Inferior parietal cortex (tissue), 1 donor: ENCODE data around the gene IRF2BPL.

Experiments
- DNase-seq: peaks from one replicate; pipeline ENCODE4 v3.0.0-alpha.2; 2016; ENCODE audit errors: extremely low spot score

The IRF2BPL gene

DNA sequence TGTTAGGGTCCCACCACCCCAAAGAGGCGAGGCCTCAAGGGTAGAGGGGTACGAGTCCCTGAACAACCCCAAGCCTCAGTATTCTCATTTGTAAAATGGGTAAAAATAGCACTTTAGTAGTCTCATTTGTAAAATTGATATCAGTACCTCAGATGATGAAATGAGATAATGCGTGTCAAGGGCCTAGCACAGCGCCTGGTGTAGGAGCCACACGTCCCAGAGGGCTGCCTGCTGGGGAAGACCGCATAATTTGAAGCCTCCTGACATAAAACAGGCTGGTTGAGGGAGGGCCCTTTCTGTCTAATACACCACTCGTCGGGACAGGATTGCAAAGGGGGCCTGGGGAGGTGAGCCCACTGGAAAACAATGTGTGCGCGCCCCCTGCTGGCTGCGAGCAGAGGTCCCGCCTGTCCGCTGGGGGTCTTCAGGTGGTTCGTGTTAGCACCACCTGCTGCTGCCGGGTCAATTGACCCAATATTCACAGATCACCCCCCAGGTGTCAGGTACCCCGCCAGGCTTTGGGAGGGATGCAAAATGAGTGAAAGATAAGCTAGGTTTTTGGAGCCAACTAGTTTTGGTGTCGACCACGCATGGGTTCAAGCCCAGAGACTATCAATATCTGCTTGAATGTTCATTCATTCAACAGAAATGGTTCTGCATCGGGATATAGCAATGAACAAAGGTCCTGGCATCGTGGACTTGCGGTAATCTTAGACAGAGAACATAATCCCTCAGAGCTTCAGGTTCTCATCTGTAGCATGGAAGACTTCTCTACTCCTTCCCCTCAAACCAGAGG, 24.7 kb upstream of the IRF2BPL start:
- no peak for DNase-seq

DNA sequence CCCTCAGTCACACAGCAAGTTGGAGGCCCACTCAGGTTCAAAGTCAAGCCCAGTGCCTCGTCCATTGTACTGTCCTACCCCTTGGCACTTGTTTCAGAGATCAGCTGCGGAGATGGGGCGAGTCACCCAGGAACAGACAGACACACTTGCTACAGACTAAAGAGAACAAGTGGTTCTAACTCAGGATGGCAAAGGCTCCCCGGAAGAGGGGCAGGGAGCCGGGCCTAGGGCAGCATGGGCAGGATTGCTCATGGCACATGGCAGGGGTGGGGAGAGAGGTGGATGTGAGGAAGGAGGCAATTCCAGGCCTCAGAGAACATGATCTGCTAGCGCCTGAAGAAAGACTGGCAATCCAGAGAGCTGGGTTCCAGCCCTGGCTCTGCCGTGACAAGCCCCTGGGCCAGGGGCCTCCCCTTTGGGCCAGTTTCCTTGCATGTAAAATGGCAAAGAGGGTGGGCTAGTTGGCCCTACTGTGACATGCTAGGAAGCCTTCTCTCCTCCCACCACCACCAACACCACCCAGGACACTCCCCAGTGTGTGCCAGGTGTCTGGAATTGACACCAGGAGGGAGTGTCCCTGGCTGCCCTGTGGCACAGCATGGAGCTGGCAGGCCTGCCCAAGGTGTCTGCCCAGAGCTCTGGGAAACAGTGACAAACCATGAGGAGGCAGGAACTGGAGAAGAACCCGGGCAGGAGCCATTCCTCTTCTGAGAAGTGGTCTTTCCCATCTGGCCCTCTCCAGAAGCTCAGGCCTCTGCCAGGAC, 24.0 kb upstream of the IRF2BPL start:
- no peak for DNase-seq

DNA sequence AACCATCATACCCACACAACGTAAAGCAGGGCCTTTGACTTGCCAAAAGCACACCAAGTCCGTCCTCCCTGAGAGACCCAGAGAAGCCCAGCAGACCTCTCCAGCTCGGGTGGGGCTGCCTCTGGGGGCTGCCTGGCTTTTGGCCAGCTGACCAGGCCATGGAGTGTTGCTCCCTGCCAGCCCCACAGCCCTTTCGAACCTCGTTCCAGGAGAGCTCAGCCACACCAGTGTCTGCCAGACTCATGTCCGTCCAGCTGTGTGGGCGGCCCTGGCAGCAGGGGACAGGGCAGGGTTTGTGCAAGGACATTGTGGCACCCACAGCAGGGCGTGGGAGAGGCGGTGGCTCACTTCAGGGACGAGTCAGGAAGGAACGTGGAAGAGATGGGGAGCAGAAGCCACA, 22.6 kb upstream of the IRF2BPL start:
- DNase-seq, result no peak

DNA sequence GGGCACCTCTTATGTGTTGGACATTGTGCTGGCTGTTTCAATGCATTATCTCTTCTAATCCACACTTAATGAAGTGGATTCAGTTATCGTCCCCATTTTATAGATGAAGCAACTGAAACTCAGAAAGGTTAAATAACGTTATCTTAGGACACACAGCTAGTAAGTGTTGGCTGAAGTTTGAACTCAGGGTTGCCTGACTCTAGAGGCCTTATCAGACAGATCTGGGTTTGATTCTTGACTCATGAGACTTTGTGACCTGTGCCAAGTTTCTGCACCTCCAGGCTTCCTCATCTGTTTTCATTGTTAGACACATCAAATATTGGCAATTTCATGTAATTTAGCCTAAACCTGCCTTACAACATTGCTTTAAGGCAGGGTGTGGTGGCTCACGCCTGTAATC, 18.2 kb upstream of the IRF2BPL start:
- DNase-seq, result no peak

DNA sequence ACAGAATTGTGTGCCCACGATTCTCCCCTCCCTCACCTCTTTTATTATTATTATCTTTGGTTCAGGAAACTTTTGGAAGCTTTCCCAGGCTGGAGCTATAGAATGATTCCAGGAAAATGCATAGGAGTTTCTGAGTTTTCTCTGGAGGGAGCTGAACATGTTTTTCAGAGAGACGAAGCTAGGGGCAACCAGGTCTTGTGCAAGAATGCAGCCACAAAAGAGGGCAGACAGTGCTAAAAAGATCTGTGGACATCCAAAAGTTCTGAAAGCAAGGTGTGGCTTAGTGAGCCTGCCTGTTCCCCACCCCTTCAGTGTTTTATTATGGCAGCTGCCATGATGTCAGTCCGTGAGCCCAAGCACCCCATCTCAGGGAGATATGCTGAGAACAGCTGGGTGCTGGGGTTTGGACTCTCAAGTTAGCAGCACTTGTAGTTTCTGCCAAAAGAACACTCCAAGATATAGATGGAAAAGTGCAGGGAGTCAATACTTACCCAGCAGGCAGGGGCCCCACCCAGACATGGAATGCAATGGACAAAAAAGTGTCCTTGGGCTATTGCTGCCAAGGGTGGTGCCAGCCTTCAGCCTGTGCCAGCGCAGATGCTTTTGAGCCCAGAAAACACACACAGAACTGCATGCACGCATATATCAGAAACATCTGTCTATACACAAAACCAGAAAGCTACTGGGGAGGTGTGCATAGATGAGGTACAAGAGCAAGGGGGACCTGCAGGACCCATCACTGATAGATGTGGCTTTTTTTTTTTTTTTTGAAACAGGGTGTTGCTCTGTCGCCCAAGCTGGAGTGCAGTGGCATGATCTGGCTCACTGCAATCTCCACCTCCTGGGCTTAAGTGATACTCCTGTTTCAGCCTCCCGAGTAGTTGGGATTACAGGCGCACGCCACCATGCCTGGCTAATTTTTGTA, 17.0 kb upstream of the IRF2BPL start:
- DNase-seq, result no peak

DNA sequence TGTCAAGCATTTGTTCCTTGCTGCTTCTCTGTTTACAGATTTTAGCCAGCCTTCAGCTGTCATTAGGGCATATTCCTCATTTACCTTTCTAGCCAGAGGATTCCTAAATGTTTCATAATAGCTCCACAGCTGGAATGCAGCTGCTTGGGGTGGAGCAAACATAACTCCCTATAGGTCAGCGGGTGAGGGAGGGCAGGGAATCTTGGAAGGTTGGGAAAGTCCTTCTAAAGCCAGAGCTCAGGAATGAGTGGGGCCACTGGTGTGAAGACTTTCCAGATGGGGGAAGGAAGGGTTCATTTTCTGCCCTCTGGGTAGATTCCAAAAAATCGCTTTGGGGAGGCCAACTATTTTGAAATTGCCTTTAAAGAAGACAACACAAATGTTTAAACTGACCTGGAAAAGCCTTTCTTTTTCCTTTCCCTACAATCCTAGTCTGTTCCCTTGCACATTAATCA, 16.3 kb upstream of the IRF2BPL start:
- no peak for DNase-seq

DNA sequence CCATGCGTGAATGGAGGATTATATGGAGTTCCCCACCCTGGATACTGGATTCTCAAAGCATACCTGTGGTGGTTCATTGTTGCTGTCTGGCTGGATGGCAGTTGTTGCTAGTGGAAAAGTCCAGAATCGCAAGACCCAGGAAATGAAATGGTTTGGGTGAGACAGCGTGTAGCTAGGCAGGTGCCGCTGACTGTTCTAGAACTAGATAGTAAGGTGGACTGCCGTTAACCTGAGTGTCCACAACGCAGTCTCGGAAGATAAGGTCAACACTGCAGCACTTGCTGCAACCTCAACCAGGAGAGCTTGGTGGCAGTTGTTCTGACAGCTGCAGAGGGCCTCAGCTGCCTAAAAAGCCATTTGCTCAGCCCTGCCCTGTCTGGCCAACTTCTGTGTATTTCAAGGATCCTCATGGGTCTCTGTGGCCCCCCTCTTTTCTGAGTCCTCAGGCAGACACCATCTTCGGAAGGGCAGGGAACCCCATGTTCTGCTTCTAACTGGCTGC, 15.5 kb upstream of the IRF2BPL start:
- no peak for DNase-seq

DNA sequence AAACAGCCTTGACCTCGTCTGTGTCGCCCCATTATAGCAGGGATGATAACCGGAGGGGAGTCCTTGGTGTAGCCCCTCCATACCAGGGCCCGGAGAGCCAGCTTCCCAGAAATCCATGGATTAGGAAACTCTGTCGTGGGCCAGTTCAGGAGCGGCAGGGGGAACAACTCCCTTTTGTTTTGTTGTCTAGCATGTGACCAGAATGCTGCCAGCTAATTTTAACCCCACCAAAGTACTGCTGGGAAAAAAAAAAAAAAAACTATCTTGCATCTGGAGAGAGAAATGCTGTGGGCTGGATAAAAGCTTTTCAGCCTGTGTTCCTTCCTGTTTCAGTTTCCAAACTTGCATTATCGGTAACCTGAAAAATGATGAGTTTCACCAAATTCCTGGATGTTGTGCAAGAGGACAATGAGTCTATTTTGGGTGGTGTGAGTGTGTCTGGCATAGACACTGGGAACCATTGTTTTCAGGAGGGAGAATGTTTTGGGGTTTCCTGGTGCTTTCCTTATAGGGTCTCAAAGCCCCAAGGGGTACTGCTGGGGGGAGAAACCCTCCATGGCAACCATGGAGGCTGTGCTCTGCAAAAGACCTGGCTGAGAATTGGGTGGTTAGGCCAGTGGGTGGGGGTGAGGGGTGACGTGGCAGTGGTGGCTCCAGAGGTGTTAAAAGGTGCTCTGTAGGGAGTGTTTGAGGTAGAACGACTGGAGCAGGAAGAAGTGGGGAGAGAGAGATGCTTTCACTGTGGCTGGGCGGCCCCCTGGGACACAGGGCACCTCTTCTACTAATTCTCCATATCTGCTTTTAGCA, 14.9 kb upstream of the IRF2BPL start:
- no peak for DNase-seq

DNA sequence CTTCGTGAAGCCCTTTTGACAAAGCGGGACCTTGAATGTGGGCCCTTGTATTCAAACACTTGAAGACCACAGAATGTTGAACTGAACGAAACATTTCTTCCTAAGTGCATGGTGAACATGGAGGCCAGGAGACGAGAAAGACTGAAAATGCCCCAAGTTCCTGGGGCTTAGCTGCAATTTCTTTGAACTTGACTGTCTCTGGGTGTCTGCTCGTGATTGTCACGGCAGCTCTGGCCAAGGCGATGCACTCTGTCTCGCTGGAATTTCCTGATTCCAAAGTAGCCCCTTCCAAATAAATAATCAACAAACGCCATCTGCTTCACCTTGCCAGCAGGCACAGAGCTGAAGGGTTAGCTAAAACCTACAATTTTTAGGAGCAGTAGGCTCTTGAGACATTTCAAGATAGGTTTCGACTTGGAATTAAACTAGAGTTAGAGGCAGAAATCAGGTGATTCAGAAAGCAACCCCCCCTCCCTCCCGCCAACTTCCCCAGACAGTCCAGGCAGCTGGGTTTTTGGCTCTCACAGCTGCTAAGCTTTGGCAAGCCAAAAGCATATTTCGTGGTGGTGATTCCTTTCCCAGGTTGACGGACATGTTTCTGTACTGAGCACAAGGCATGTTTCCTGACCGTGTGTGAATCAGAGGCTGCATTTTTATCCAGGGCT, 13.5 kb upstream of the IRF2BPL start:
- DNase-seq, result no peak

DNA sequence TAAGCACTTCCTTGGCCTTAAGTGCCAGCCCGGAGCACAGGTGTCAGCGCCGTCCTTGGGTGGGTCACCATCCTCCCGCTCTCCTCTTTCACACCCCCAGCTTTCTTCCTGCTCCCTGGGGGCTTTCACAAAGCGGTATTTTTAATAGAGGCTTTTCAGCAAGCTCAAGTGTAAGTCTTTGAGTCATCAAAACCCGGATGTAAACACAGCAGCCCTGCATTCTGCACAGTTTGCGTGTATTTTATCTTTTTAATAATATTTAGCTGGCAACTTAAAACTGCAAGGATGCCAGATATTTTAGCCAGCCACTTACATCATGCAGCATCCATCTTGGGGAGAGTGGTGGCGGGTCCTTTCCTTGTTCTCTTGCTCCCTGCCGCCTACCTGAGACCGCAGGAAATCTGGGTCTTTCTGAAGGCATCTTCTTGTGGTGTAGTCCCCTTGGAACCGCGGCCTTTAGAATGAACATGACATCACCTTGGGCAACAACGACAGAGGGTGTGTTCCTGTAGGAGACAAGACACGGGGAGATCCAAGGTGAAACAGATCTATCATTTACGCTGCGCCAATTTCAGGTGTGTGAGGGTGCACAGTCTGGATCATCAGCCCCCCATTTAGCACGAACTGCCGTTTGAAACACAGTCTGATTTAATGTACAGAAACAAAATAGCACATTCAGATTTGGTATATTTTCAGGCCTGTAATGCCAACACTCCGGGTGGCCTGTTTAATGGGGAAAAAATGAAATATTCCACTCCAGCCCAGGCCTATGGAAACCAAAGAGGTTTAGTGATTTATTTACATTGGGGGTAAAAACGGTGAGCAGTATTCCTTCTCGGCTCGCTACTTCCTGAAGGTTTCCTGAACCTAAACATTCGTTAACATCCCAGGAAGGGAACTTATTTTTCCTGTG, 12.5 kb upstream of the IRF2BPL start:
- no peak for DNase-seq

DNA sequence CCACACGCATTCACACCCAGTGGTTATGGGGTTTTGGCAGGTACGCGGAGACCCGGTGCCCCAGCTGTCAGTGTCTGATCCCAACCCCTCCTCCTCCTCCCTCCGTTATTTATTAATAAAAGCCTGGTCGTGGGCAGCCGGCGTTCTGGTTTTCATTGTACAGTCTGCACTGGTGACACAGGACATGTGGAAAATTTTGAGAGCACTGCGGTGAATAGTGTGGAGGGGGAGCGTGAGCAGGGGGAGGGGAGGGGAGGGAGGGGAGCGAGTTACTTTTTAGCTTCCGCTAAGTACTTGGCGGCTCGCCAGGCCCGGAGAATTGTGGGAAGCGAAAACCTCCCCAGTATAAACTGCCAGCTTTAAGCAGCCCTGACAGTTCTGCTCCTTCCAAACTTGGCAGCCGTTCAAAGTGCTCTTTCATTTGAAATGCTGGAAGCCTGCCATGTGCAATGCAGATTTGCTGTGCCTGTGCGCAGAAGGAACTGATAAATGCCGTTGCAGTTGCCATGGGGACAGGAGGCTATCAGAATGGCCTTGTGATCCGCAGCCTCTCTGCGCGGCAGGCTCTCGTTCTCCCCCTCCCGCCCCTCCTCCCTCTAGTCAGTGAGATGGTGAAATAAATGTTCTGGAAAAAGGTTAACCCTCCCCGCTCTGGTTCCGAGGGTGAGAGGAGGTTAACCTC, 11.7 kb upstream of the IRF2BPL start:
- peak; percentile 100 for DNase-seq

DNA sequence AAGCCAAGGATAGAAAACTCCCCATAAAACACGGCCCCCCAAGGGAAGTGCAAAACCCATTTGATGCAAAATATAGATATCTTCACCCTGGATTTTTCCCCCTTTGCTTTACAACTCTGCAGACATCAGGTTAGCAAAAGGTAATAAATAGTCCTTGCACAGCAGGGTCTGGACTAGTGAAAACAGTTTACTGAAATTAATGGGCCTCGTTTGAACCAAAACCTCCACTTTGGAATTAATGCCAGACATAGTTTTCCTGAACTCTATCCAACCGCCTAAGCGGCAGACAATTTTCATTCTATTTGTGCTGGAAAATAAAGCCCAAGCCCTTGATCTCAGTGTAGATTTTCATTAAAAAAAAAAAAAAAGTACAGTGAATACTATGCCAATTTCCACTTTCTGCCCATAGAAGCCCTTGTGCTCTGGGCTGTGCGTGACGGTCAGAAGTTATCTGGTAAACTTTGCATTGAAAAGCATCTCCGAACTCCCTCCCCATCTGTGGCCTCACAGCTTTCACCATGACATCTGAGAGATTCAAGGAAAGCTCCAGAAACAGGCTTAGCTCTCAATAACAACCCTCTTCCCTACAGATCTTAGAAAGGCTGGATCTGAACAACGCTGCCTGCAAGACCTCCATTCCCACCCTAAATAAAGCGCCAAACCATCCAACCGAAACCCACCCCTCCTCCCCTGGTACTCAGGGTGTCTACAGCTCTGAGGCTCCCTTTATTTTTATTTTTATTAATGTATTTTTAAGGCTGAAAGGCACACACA, 11.0 kb upstream of the IRF2BPL start:
- DNase-seq, result no peak

DNA sequence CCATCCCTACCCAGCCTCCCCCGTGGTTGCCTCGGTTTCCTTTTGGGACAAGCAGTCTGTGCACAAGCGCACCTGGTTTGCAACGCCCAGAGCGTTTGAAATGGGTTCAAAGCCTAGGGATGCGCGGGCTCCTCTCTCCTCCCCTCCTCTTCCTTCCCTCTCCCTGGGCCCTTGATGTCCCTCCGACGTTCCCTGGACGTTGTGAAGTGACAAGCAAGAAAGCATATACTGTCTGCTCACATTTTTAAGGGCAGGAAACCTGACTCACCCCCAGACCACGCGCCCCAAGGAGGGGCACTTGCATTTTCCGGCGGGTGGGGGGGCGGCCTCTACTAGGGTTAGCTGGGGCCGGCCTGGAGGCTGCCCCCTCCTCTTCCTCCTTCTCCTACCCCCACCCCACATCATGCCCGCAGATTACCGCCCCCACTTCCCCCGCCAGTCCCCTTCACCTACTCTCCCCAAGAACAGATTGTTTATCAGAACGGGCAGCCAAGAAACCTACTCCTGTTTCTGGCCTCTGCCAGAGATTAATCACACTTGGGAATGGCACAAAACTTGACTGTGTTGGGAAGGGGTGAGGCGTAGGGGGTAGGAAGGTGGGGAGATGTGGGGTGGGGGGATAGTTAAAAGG, 9.5 kb upstream of the IRF2BPL start:
- no peak for DNase-seq

DNA sequence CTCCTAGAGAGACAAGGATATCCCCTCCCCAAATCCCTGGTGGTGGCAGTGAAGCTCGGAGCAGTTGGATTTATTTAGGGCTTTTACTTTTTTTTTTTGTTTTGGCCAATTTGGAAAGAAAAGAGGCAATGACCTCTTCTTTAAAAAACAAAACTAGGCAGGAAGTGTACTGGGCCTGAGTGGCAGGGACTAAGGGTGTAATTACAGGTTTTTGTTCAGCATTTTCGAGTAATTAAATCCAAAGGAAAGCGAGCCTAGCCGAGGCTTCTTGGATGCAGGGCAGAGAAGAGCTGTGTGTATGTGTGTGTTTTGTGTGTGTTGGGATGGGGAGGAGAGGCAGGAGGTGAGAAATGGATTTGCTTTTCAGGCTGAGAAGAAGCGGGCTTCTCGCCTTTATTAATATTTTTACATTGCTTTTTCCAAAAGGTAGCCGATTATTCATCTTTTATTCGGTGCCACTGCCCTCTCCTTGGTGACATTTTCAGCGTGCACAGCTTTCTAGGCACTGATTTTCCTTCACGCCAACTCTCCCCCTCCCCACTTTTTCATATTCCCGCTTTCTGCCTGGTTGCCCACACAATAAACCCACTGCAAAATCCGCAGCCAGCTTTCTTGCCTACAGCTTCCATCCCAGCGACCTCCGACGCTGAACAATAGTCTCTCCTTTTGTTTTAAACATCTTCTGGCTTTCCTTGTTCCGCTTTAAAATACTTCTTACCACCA, 8.9 kb upstream of the IRF2BPL start:
- DNase-seq, result no peak

DNA sequence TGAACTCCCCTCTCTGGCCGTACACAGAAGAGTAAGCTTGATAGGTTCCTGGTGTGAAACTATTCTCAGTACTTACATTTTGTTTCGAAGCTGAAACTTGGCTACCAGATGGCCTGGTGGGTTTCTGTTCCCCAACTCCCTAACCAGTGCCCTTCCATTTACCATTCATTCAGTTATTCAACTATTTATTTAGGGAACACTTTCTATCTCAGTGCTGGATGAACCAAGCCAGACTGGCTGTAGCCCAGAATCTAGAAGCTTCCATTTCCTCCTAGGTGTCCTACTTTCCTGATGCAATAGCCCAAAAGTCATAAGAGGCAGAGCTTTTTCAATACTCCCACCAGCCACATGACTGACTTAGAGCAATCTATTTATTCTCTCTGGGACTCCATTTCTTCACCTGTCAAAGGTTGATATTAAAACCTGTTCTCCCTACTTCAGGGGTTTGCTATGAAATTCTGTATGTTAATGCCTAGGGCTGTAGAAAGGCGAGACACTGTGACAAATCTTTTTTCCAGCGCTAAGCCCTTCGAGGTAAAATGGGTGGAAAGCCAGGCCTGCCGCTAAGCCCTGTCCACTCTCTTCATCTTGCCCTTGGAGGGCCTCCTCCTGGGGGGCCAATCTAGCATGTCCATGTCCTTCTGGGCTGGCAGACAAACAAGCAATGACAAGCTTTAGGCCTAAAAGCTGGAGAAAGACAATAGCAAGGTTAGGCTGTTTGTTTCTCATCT, 8.1 kb upstream of the IRF2BPL start:
- DNase-seq, result no peak

DNA sequence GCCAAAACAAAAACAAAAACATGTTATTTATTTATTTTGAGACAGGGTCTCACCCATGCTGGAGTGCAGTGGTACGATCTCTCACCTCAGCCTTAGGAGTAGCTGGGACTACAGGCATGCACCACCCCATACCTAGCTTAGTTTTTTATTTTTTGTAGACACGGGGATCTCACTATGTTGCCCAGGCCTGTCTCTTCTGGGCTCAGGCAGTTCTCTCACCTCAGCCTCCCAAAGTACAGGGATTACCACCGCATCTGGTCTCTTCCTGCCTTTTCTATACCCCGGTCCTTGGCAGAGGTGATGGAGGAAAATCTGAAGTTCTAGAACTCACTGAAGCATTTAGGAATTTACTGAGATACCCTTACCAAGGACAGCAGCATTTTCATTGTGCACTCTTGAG, 6.8 kb upstream of the IRF2BPL start:
- DNase-seq, result no peak
